Large intestine (tissue), 3 donors: ENCODE measurements around the gene CSHL1. TPM values are rescaled to one million over a fixed set of nuclear protein-coding genes. Genes with fewer than 3 reads are reported as not detected.
"Not testable (repeated sequence)": the region's sequence is repeated elsewhere in the genome, so short reads cannot be mapped to it uniquely, and the experiment has no call there.

Experiments
- DNase-seq, 2 donors: peaks; one replicate each; pipeline versions ENCODE4 v3.0.0 to v3.0.0-alpha.2; 2013
- H3K27ac ChIP-seq: one replicate; pipeline ENCODE4 v1.5.1; 2013; ENCODE audit warnings: low read length
- H3K27me3 ChIP-seq: 2 replicates; pipeline ENCODE4 v1.6.1; 2013; ENCODE audit warnings: low read length; ENCODE audit not compliant: control insufficient read depth, insufficient read depth
- H3K36me3 ChIP-seq: 2 replicates; pipeline ENCODE4 v1.6.1; 2013; ENCODE audit warnings: low read length; ENCODE audit not compliant: control insufficient read depth, insufficient read depth
- H3K4me1 ChIP-seq: one replicate; pipeline ENCODE4 v1.6.1; 2013; ENCODE audit warnings: low read length; ENCODE audit not compliant: control insufficient read depth, insufficient read depth
- H3K4me3 ChIP-seq: one replicate; pipeline ENCODE4 v1.5.1; 2013; ENCODE audit warnings: low read length
- H3K9me3 ChIP-seq: one replicate; pipeline ENCODE4 v1.6.1; 2013; ENCODE audit warnings: mild to moderate bottlenecking, low read depth, low read length, moderate library complexity; ENCODE audit not compliant: control insufficient read depth
- WGBS: methylation state at CpG from one replicate; pipeline ENCODE4 v1.1.5; 2013; ENCODE audit warnings: low lambda C conversion rate; ENCODE audit not compliant: insufficient coverage; 5-methylcytosine and 5-hydroxymethylcytosine counted together
- polyA plus RNA-seq: library from polyadenylated mRNA; unstranded; fragments of 120-200 nt; gene quantifications from one replicate; pipeline ENCODE4 v1.2.1, GENCODE V29; 2013

The CSHL1 gene
- polyA plus RNA-seq, 1 donor = not detected

GRCh38 chr17:63904796-63905195 is 6.3 kb downstream of the CSHL1 start:
- not testable (repeated sequence) for DNase-seq, H3K9me3 ChIP-seq, H3K4me3 ChIP-seq, H3K36me3 ChIP-seq, H3K4me1 ChIP-seq, H3K27me3 ChIP-seq, H3K27ac ChIP-seq
- no CpG with 5 or more reads among the region's 8 CpGs for WGBS

GRCh38 chr17:63903787-63904201 is 7.3 kb downstream of the CSHL1 start:
- not testable (repeated sequence) for H3K27me3 ChIP-seq, H3K9me3 ChIP-seq, DNase-seq, H3K4me3 ChIP-seq, H3K36me3 ChIP-seq, H3K4me1 ChIP-seq, H3K27ac ChIP-seq
- WGBS = no CpG with 5 or more reads among the region's 5 CpGs

- H3K4me3 ChIP-seq, H3K27ac ChIP-seq, H3K9me3 ChIP-seq, H3K27me3 ChIP-seq, H3K4me1 ChIP-seq, DNase-seq, H3K36me3 ChIP-seq: not testable (repeated sequence)
- WGBS = no CpG with 5 or more reads among the region's 2 CpGs
These were observed 9.1 kb downstream of the CSHL1 start for GRCh38 chr17:63901971-63902370.

- not testable (repeated sequence) for H3K27me3 ChIP-seq, H3K4me1 ChIP-seq
- WGBS = no CpG with 5 or more reads among the region's 6 CpGs
These were observed 11.9 kb downstream of the CSHL1 start for GRCh38 chr17:63898899-63899798.

GRCh38 chr17:63896524-63897354 is 14.3 kb downstream of the CSHL1 start, which contains the start of gene CSH1:
Gene CSH1, minus strand, starts transcription at chr17:63896574. Its CDS starts 63 bp downstream, at chr17:63896511.
- DNase-seq = not testable (repeated sequence)
- no CpG with 5 or more reads among the region's 14 CpGs for WGBS

More at GRCh38 chr17:63898899-63899798, 11.9 kb downstream of the CSHL1 start:
- not testable (repeated sequence) for H3K4me3 ChIP-seq, H3K36me3 ChIP-seq, H3K9me3 ChIP-seq, DNase-seq, H3K27ac ChIP-seq

GRCh38 chr17:63894821-63895220 is 16.2 kb downstream of the CSHL1 start:
- H3K27ac ChIP-seq, DNase-seq, H3K36me3 ChIP-seq, H3K4me1 ChIP-seq, H3K4me3 ChIP-seq, H3K27me3 ChIP-seq, H3K9me3 ChIP-seq: not testable (repeated sequence)
- WGBS = no CpG with 5 or more reads among the region's 10 CpGs

More at GRCh38 chr17:63896524-63897354, 14.3 kb downstream of the CSHL1 start, which contains the start of gene CSH1:
- not testable (repeated sequence) for H3K4me3 ChIP-seq, H3K36me3 ChIP-seq, H3K27ac ChIP-seq, H3K27me3 ChIP-seq, H3K4me1 ChIP-seq, H3K9me3 ChIP-seq

GRCh38 chr17:63894021-63894420 is 17.0 kb downstream of the CSHL1 start:
- not testable (repeated sequence) for H3K9me3 ChIP-seq, H3K4me1 ChIP-seq, H3K36me3 ChIP-seq, H3K4me3 ChIP-seq, DNase-seq, H3K27me3 ChIP-seq, H3K27ac ChIP-seq
- WGBS = no CpG with 5 or more reads among the region's 3 CpGs

GRCh38 chr17:63892316-63893037 is 18.6 kb downstream of the CSHL1 start:
- DNase-seq, H3K27me3 ChIP-seq, H3K36me3 ChIP-seq, H3K9me3 ChIP-seq, H3K27ac ChIP-seq, H3K4me1 ChIP-seq, H3K4me3 ChIP-seq: not testable (repeated sequence)
- WGBS = no CpG with 5 or more reads among the region's 11 CpGs

GRCh38 chr17:63889026-63889848 is 21.8 kb downstream of the CSHL1 start:
- not testable (repeated sequence) for H3K27ac ChIP-seq, H3K9me3 ChIP-seq, H3K4me1 ChIP-seq, H3K36me3 ChIP-seq, DNase-seq, H3K4me3 ChIP-seq, H3K27me3 ChIP-seq
- WGBS = no CpG with 5 or more reads among the region's 13 CpGs
